ENCODE measurements around the gene MKRN2. TPM values are rescaled to one million over a fixed set of nuclear protein-coding genes. Genes with fewer than 3 reads are reported as not detected.

MKRN2 gene, protein sequence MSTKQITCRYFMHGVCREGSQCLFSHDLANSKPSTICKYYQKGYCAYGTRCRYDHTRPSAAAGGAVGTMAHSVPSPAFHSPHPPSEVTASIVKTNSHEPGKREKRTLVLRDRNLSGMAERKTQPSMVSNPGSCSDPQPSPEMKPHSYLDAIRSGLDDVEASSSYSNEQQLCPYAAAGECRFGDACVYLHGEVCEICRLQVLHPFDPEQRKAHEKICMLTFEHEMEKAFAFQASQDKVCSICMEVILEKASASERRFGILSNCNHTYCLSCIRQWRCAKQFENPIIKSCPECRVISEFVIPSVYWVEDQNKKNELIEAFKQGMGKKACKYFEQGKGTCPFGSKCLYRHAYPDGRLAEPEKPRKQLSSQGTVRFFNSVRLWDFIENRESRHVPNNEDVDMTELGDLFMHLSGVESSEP
- 49.9 TPM for polyA plus RNA-seq (2012; ENCODE audit: insufficient read depth, insufficient read length, low read depth)

DNA sequence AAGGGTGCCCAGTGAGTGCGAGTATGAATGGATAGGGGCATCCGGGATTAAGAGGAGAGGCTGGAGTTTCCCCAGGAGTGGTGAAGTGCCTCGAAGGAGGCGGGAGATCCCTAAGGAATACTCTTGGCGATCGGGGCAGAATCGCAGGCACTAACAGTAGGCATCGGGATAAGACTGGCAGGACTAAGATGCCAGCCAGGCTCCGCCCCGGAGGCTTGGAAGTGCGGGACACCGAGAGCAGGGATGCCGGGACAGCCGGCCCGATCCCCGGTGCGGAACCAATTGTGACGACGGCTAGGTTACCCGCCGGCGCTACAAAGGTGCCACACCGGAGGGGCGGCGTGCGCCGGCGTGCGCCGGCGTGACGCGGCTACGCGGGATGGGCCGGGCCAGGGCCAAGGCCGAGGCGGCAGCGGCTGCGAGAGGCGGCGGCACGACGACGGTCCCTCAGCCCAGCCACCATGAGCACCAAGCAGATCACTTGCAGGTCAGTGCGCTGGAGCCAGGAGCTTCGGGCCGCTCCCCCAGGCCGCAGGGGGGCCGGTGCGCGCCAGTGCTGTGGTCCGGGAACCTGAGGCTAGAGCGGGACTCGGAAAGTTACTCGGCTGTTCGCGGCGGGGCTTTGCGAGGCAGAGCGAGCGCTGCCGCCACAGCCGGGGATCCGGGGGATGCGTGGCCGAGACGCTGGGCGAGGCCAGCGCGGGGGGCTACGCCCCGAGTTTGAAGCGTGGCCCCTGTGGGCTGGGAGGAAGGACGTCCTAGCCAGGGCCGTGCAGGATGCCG is at the start of gene MKRN2:
Gene MKRN2 (plus strand): TSS at position 398 of the 783 bp plus-strand sequence. CDS start 64 bp downstream, at position 462.
- Histone ChIP-seq H3K36me3 (no peaks in the 10 kb centered on the region), H3K4me1 (no peaks in the 10 kb centered on the region), H3K9me3 (no peaks in the 10 kb centered on the region), H3K27me3 (no peaks in the 10 kb centered on the region), H3K4me3 (ENCODE audit: low read depth, low read length) (peak within 1 kb of the TSS; percentile 81)
- DNase-seq, result peak; percentile 82
- TF ChIP-seq, protein P1, sequence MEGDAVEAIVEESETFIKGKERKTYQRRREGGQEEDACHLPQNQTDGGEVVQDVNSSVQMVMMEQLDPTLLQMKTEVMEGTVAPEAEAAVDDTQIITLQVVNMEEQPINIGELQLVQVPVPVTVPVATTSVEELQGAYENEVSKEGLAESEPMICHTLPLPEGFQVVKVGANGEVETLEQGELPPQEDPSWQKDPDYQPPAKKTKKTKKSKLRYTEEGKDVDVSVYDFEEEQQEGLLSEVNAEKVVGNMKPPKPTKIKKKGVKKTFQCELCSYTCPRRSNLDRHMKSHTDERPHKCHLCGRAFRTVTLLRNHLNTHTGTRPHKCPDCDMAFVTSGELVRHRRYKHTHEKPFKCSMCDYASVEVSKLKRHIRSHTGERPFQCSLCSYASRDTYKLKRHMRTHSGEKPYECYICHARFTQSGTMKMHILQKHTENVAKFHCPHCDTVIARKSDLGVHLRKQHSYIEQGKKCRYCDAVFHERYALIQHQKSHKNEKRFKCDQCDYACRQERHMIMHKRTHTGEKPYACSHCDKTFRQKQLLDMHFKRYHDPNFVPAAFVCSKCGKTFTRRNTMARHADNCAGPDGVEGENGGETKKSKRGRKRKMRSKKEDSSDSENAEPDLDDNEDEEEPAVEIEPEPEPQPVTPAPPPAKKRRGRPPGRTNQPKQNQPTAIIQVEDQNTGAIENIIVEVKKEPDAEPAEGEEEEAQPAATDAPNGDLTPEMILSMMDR (IDR thresholded peaks at IDR 0.05; ENCODE audit: low read depth, low read length), result no peak

DNA sequence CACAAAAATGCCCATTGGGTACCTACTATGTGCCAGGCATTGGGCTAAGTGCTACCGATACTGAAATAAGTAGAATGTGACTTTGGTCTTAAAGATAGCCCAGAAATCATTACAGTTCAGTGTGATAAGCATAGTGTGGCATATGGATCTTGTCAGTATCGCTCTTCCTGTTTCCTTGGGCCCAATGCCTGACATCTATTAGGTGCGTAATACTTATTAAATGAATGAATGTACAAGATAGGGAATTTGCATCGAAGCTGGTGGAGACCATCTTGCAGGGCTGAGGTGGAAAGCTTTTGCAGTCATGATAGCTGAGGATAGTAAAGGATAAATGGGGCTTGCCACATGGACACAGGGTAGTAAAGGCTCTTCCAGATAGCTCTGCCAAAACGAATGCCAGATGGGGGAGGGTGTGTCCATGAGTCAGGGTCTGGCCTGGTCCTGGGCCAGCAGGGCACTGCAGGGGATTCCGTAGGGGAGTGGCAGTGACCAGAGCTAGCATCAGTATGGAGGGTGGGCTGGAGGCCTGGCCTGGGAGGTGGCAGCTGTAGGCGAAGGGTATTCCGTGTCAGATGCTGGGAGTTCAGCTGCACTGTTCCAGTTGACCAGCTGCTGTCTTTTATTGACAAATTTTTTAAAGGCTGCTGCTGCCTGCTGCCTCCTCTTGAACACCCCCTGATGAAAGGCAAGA is 49.2 kb upstream of the MKRN2 start:
- Histone ChIP-seq H3K27me3 (no peaks in the 10 kb centered on the region), H3K9me3 (no peaks in the 10 kb centered on the region), H3K4me3 (ENCODE audit: low read depth, low read length) (no peak overlapping the region), H3K36me3 (peaks cover 4% of the 10 kb centered on the region; the same call in 1 of the 2 replicates), H3K4me1 (peaks cover 10% of the 10 kb centered on the region)
- TF ChIP-seq, protein P1 (IDR thresholded peaks at IDR 0.05; ENCODE audit: low read depth, low read length), result no peak
- peak; percentile 40 for DNase-seq

DNA sequence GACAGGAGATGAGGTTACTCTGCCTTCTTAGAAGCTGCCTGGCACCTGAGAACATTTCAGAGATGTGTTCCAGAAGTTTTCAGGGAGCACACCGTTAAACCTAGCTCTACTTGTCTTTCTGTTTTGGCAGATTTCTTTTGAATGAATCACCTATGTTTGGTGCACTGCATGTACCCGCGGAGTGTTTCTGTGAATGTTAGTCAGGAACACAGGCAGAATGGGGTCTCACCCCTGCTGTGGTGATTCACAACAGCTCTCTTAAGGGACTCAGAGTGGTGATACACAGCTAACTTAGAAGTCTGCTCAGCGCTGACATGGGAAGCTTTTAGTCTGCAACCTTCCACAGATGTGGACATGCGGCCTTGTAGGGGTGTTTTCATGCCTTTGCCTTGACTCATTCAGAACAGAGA is 48.6 kb upstream of the MKRN2 start:
- TF ChIP-seq, protein P1 (IDR thresholded peaks at IDR 0.05; ENCODE audit: low read depth, low read length), result no peak
- no peak overlapping the region for H3K4me3 ChIP-seq (ENCODE audit: low read depth, low read length)
- no peak for DNase-seq

DNA sequence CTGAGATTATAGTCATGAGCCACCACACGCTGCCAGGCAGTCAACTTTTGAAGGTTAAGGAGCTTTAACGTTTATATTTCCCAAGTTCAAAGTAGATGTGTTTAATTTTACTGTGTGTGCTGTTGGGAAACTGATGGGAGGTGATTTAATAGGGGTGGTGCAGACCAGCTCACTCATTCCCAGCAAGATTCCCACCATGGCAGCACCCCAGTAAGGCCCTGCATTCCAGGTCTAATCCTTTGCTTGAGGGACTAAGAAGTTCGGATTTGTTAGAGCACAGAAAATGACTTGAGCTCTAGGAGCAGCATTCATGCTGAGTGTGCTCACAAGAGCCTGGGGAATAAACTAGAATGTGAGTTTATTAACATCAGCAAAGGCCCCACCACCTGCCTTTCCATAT is 47.4 kb upstream of the MKRN2 start:
- H3K36me3 ChIP-seq, result no peaks in the 10 kb centered on the region
- DNase-seq, result no peak
- H3K4me1 ChIP-seq, result peaks cover 22% of the 10 kb centered on the region

More for the DNA sequence above, 48.6 kb upstream of the MKRN2 start:
- Histone ChIP-seq H3K36me3 (peaks cover 4% of the 10 kb centered on the region; the same call in 1 of the 2 replicates), H3K4me1 (peaks cover 14% of the 10 kb centered on the region), H3K9me3 (no peaks in the 10 kb centered on the region), H3K27me3 (no peaks in the 10 kb centered on the region)

DNA sequence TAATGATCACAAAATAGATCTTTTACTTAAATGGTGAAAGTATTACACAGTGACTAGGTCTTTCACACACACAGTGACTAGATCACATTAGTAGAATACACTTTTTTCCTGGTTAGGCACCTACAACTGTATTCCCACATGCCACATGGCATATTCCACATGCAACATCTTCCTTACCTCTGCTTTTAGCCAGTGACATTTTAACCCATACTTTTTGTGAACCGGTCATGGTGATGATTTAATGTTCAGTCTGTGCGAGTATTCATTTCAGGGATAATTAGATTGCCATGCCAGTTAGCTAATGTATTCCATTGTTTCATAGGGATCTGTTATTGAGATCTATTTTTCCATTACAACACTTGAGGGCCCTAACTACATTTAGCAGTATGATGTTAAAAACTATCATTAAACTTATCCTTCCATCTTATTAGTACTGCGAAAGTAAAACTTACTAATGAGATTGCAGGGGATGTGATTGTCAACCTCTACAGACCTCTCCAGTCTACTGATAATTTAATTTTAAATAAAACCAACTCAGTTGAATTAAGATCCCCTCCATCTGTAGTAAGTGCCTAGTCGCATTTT is 44.3 kb upstream of the MKRN2 start:
- H3K4me1 ChIP-seq, result peaks cover 19% of the 10 kb centered on the region
- H3K4me3 ChIP-seq (ENCODE audit: low read depth, low read length), result no peak overlapping the region
- peak; percentile 14 for DNase-seq
- no peaks in the 10 kb centered on the region for H3K27me3 ChIP-seq
- TF ChIP-seq, protein P1 (IDR thresholded peaks at IDR 0.05; ENCODE audit: low read depth, low read length), result no peak
- no peaks in the 10 kb centered on the region for H3K36me3 ChIP-seq
- H3K9me3 ChIP-seq, result no peaks in the 10 kb centered on the region

More for the DNA sequence above, 47.4 kb upstream of the MKRN2 start:
- H3K27me3 ChIP-seq, result no peaks in the 10 kb centered on the region
- TF ChIP-seq, protein P1 (IDR thresholded peaks at IDR 0.05; ENCODE audit: low read depth, low read length), result no peak
- no peaks in the 10 kb centered on the region for H3K9me3 ChIP-seq
- H3K4me3 ChIP-seq (ENCODE audit: low read depth, low read length), result no peak overlapping the region
